GM12878 (cell line): ENCODE measurements around the gene EPM2AIP1. TPM values are rescaled to one million over a fixed set of nuclear protein-coding genes. Genes with fewer than 3 reads are reported as not detected.
A peak's percentile ranks its signal among the peaks of the same experiment; 100 is the strongest.

Experiments
- ATAC-seq: fragments of 200-7000 bp; cut with Tn5 transposase; 3 replicates; pipeline ENCODE4 v1.9.1; 2020; ENCODE audit warnings: mild to moderate bottlenecking, moderate library complexity
- BruUV-seq: library from RNA; stranded (reverse); fragments of 400-500 nt; replicated peaks from 2 replicates; lab custom pipeline; 2021; lab: Mats Ljungman, UMichigan
- CTCF ChIA-PET: fragments of 300-600 bp; sonication (Branson Sonifier 250); formaldehyde crosslinking; extraction: SDS; loops from one replicate; lab custom pipeline; 2021; ENCODE audit warnings: inconsistent platforms; lab: Yijun Ruan, JAX
- POLR2A ChIA-PET: fragments of 350-600 bp; formaldehyde crosslinking; extraction: SDS; loops from one replicate; lab custom pipeline; 2021; ENCODE audit warnings: inconsistent platforms; lab: Charles Lee
- RAD21 ChIA-PET: fragments of 300-600 bp; sonication (Branson Sonifier 250); formaldehyde crosslinking; loops from one replicate; lab custom pipeline; 2023; ENCODE audit warnings: antibody characterized with exemption; ENCODE audit not compliant: unreplicated experiment; lab: Charles Lee
- SMC1A ChIA-PET: fragments of 300-600 bp; sonication (Branson Sonifier 250); formaldehyde crosslinking; loops from one replicate; lab custom pipeline; 2023; ENCODE audit not compliant: unreplicated experiment, uncharacterized antibody; lab: Charles Lee
- DNase-seq: peaks from one replicate; pipeline ENCODE4 v3.0.0-alpha.2; 2011; ENCODE audit warnings: low read depth, low spot score
- FAIRE-seq: peaks from 3 replicates; lab custom pipeline; 2011; peaks lifted over from hg19 to GRCh38; lab: Jason Lieb, UNC
- H2AFZ ChIP-seq: 2 replicates; pipeline ENCODE4 v1.6.0; 2011; ENCODE audit warnings: low read depth, low read length, control low read depth; ENCODE audit not compliant: control insufficient read depth
- H3K27ac ChIP-seq: 2 replicates; pipeline ENCODE4 v1.5.1; 2011; ENCODE audit warnings: control low read depth; ENCODE audit not compliant: control insufficient read depth, insufficient read depth
- H3K27me3 ChIP-seq, 2 experiments: replicated peaks in 1 of 2; 2 replicates each; pipeline versions ENCODE4 v1.6.0 to v1.6.1; 2011; ENCODE audit warnings: low read length in 1 of 2; ENCODE audit not compliant: control insufficient read depth in 2 of 2, insufficient read depth in 2 of 2
- H3K36me3 ChIP-seq, 2 experiments: 2 replicates each; pipeline ENCODE4 v1.5.1; 2011; ENCODE audit warnings: low read length in 1 of 2; ENCODE audit not compliant: control insufficient read depth in 2 of 2, insufficient read depth in 2 of 2
- H3K4me1 ChIP-seq: 2 replicates; pipeline ENCODE4 v1.6.1; 2011; ENCODE audit warnings: mild to moderate bottlenecking, low read length, moderate library complexity, mixed read lengths; ENCODE audit not compliant: control insufficient read depth, insufficient read depth
- H3K4me2 ChIP-seq: 2 replicates; pipeline ENCODE4 v1.6.0; 2011; ENCODE audit warnings: control low read depth; ENCODE audit not compliant: control insufficient read depth, insufficient read depth
- H3K4me3 ChIP-seq: fragments of 200-600 bp; sonication (generic); 2 replicates; pipeline ENCODE4 v1.5.1; 2016
- H3K79me2 ChIP-seq: 2 replicates; pipeline ENCODE4 v1.6.0; 2011; ENCODE audit warnings: low read length; ENCODE audit not compliant: control insufficient read depth, insufficient read depth
- H3K9ac ChIP-seq: 2 replicates; pipeline ENCODE4 v1.8.0; 2011; ENCODE audit warnings: low read length, control low read depth, mixed read lengths; ENCODE audit not compliant: control insufficient read depth, insufficient read depth
- H3K9me3 ChIP-seq: replicated peaks from 3 replicates; pipeline ENCODE4 v1.5.1; 2011; ENCODE audit warnings: mild to moderate bottlenecking, low read length; ENCODE audit not compliant: control insufficient read depth, insufficient read depth
- H4K20me1 ChIP-seq: 2 replicates; pipeline ENCODE4 v1.6.0; 2011; ENCODE audit not compliant: control insufficient read depth, insufficient read depth
- CBFB ChIP-seq: IDR thresholded peaks from 2 replicates; pipeline ENCODE4 v1.6.1; 2016; ENCODE audit warnings: antibody characterized with exemption, low read depth
- CREB1 ChIP-seq: IDR thresholded peaks from 2 replicates; pipeline ENCODE4 v1.6.1; 2012; ENCODE audit warnings: low read depth, mild to moderate bottlenecking, inconsistent platforms
- MYB ChIP-seq: fragments of 150-350 bp; IDR thresholded peaks from 2 replicates; pipeline ENCODE4 v1.6.1; 2014; ENCODE audit warnings: mild to moderate bottlenecking, low read depth, low read length, borderline replicate concordance
- RELB ChIP-seq: fragments of 450-650 bp; IDR thresholded peaks from 2 replicates; pipeline ENCODE4 v1.6.1; 2017; ENCODE audit warnings: low read depth, mild to moderate bottlenecking, moderate library complexity
- SRF ChIP-seq, 2 experiments: IDR thresholded peaks; 2 replicates each; pipeline ENCODE4 v1.6.1; 2011; ENCODE audit warnings: low read depth in 2 of 2, low read length in 2 of 2, mild to moderate bottlenecking in 1 of 2, moderate library complexity in 1 of 2
- STAT3 ChIP-seq: IDR thresholded peaks from 2 replicates; pipeline ENCODE4 v1.6.1; 2011; ENCODE audit warnings: low read depth, low read length, improper control_type of control experiment
- ZNF24 ChIP-seq: fragments of 450-650 bp; IDR thresholded peaks from 2 replicates; pipeline ENCODE4 v1.6.1; 2017; ENCODE audit warnings: antibody characterized with exemption, mild to moderate bottlenecking
- WGBS: methylation state at CpG from one replicate; pipeline ENCODE4 v1.1.6; 2016; ENCODE audit warnings: low lambda C conversion rate; ENCODE audit not compliant: insufficient replicate concordance, insufficient coverage; ENCODE audit errors: missing lambda C conversion rate; 5-methylcytosine and 5-hydroxymethylcytosine counted together
- in situ Hi-C: fragments of 300-500 bp; cut with MboI; formaldehyde crosslinking; loops from 9 replicates; pipeline ENCODE4 v1.14.3; 2018; ENCODE audit warnings: mixed read lengths
- intact Hi-C: fragments of 100-400 bp; cut with micrococcal nuclease; formaldehyde crosslinking; loops from one replicate; pipeline ENCODE4 v1.14.2; 2022; ENCODE audit not compliant: unreplicated experiment
- polyA plus RNA-seq, 11 experiments: library from polyadenylated mRNA; depleted of rRNA in 4 of 11; unstranded in 6 of 11; stranded (reverse) in 5 of 11; fragments of >200 nt; fragmentation: Nextera tagmentation in 4 of 11; fragmentation: Illumina TruSeq in 1 of 11; extraction: Ambion mirVana in 4 of 11; extraction: Trizol in 1 of 11; gene quantifications; 1 replicate in 1 of 11; 2 replicates in 10 of 11; pipeline versions ENCODE4 v1.2.1 to v1.2.3, GENCODE V29; 2011 to 2016; ENCODE audit warnings: inconsistent platforms in 2 of 11, missing spikeins in 2 of 11, low read depth in 1 of 11
- total RNA-seq, 4 experiments: library from RNA; depleted of rRNA in 3 of 4; stranded (reverse); fragments of >200 nt in 3 of 4; fragmentation: Illumina TruSeq in 1 of 4; extraction: Trizol in 1 of 4; gene quantifications; 2 replicates each; pipeline versions ENCODE4 v1.2.1 to v1.2.3, GENCODE V29; 2013 to 2021
- TF ChIP-seq, protein P1 (sequence below): IDR thresholded peaks from 2 replicates; pipeline ENCODE4 v1.6.1; 2012; ENCODE audit warnings: low read depth, low read length, improper control_type of control experiment
- TF ChIP-seq, protein P2 (sequence below): fragments of 450-650 bp; IDR thresholded peaks from 2 replicates; pipeline ENCODE4 v1.6.1; 2017; ENCODE audit warnings: borderline replicate concordance
- TF ChIP-seq, protein P3 (sequence below): IDR thresholded peaks from 2 replicates; pipeline ENCODE4 v1.6.1; 2012; ENCODE audit warnings: improper control_type of control experiment, low read depth, low read length; ENCODE audit not compliant: insufficient replicate concordance
- TF ChIP-seq, protein P4 (sequence below): fragments of 450-650 bp; IDR thresholded peaks from 2 replicates; pipeline ENCODE4 v1.6.1; 2018; ENCODE audit warnings: borderline replicate concordance, mild to moderate bottlenecking; ENCODE audit not compliant: partially characterized antibody

Gene EPM2AIP1
- total and polyA plus RNA-seq, 10 of the 15 experiments (the other 5 are each of a cell fraction or from before 2014, with no cell fraction given) = 5.5 to 31.9 (median 21.8) TPM

- ChIA-PET RAD21 (interaction anchor here (1.0 to 3.2 kb wide), 4 partner anchors 21 to 99 kb away, joined by 3 to 16 read pairs (median 6); no protein-coding TSS in a partner anchor), POLR2A (interaction anchor here (1.0 to 2.5 kb wide), 5 partner anchors 17 to 1174 kb away, joined by 4 to 8 read pairs (median 4); partner anchors contain the start of gene OXSR1), SMC1A (interaction anchor here (1.0 to 7.5 kb wide), 5 partner anchors 18 to 172 kb away, joined by 3 to 46 read pairs (median 4); no protein-coding TSS in a partner anchor), CTCF (interaction anchor here (0.6 to 5.2 kb wide), 8 partner anchors 11 to 260 kb away, joined by 3 to 39 read pairs (median 3); no protein-coding TSS in a partner anchor)
- FAIRE-seq = no peak
- H3K4me3 ChIP-seq = peak overlapping the region; percentile 89
- no peak for DNase-seq
- peak overlapping the region; percentile 95 for H3K9ac ChIP-seq
- H2AFZ ChIP-seq = no peak overlapping the region
- H3K4me2 ChIP-seq = peak overlapping the region; percentile 60
- no peaks in the 10 kb centered on the region for H3K27me3 ChIP-seq
- in situ Hi-C loops (no loop called here), intact Hi-C loops (loop anchor here (5.0 kb wide), 1 partner anchor 99 kb away; no protein-coding TSS in a partner anchor)
- peak overlapping the region; percentile 92 for H3K27ac ChIP-seq
- ATAC-seq = peak; percentile 2; the same call in 2 of the 3 replicates
- 0% methylated on average over 3 of the region's 3 CpGs for WGBS
- no TSS peak for BruUV-seq
- H3K79me2 ChIP-seq = peaks cover 78% of the 10 kb centered on the region
- peaks cover 0 to 10% of the 10 kb centered on the region in 2 experiments; a peak in 1 of 4 replicates for H3K36me3 ChIP-seq
- H4K20me1 ChIP-seq = no peaks in the 10 kb centered on the region
- no peaks in the 10 kb centered on the region for H3K9me3 ChIP-seq
- no peaks in the 10 kb centered on the region for H3K4me1 ChIP-seq
- TF ChIP-seq, protein P1, sequence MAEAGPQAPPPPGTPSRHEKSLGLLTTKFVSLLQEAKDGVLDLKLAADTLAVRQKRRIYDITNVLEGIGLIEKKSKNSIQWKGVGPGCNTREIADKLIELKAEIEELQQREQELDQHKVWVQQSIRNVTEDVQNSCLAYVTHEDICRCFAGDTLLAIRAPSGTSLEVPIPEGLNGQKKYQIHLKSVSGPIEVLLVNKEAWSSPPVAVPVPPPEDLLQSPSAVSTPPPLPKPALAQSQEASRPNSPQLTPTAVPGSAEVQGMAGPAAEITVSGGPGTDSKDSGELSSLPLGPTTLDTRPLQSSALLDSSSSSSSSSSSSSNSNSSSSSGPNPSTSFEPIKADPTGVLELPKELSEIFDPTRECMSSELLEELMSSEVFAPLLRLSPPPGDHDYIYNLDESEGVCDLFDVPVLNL = no peak
- TF ChIP-seq, protein P2, sequence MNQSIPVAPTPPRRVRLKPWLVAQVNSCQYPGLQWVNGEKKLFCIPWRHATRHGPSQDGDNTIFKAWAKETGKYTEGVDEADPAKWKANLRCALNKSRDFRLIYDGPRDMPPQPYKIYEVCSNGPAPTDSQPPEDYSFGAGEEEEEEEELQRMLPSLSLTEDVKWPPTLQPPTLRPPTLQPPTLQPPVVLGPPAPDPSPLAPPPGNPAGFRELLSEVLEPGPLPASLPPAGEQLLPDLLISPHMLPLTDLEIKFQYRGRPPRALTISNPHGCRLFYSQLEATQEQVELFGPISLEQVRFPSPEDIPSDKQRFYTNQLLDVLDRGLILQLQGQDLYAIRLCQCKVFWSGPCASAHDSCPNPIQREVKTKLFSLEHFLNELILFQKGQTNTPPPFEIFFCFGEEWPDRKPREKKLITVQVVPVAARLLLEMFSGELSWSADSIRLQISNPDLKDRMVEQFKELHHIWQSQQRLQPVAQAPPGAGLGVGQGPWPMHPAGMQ = no peak
- 0 out of 2 replicates have a peak, but pooled peaks have one; percentile 18 for TF ChIP-seq RELB
- TF ChIP-seq CBFB = no peak
- TF ChIP-seq, protein P3, sequence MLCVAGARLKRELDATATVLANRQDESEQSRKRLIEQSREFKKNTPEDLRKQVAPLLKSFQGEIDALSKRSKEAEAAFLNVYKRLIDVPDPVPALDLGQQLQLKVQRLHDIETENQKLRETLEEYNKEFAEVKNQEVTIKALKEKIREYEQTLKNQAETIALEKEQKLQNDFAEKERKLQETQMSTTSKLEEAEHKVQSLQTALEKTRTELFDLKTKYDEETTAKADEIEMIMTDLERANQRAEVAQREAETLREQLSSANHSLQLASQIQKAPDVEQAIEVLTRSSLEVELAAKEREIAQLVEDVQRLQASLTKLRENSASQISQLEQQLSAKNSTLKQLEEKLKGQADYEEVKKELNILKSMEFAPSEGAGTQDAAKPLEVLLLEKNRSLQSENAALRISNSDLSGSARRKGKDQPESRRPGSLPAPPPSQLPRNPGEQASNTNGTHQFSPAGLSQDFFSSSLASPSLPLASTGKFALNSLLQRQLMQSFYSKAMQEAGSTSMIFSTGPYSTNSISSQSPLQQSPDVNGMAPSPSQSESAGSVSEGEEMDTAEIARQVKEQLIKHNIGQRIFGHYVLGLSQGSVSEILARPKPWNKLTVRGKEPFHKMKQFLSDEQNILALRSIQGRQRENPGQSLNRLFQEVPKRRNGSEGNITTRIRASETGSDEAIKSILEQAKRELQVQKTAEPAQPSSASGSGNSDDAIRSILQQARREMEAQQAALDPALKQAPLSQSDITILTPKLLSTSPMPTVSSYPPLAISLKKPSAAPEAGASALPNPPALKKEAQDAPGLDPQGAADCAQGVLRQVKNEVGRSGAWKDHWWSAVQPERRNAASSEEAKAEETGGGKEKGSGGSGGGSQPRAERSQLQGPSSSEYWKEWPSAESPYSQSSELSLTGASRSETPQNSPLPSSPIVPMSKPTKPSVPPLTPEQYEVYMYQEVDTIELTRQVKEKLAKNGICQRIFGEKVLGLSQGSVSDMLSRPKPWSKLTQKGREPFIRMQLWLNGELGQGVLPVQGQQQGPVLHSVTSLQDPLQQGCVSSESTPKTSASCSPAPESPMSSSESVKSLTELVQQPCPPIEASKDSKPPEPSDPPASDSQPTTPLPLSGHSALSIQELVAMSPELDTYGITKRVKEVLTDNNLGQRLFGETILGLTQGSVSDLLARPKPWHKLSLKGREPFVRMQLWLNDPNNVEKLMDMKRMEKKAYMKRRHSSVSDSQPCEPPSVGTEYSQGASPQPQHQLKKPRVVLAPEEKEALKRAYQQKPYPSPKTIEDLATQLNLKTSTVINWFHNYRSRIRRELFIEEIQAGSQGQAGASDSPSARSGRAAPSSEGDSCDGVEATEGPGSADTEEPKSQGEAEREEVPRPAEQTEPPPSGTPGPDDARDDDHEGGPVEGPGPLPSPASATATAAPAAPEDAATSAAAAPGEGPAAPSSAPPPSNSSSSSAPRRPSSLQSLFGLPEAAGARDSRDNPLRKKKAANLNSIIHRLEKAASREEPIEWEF = no peak
- TF ChIP-seq STAT3 = no peak
- TF ChIP-seq, protein P4, sequence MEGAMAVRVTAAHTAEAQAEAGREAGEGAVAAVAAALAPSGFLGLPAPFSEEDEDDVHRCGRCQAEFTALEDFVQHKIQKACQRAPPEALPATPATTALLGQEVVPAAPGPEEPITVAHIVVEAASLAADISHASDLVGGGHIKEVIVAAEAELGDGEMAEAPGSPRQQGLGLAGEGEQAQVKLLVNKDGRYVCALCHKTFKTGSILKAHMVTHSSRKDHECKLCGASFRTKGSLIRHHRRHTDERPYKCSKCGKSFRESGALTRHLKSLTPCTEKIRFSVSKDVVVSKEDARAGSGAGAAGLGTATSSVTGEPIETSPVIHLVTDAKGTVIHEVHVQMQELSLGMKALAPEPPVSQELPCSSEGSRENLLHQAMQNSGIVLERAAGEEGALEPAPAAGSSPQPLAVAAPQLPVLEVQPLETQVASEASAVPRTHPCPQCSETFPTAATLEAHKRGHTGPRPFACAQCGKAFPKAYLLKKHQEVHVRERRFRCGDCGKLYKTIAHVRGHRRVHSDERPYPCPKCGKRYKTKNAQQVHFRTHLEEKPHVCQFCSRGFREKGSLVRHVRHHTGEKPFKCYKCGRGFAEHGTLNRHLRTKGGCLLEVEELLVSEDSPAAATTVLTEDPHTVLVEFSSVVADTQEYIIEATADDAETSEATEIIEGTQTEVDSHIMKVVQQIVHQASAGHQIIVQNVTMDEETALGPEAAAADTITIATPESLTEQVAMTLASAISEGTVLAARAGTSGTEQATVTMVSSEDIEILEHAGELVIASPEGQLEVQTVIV = no peak
- TF ChIP-seq MYB = no peak
- no peak for TF ChIP-seq ZNF24
- TF ChIP-seq CREB1 = no peak
- TF ChIP-seq SRF (IDR thresholded peaks at IDR 0.05; ENCODE audit: low read depth in 2 of 2, low read length in 2 of 2) = no peak
Observed at GRCh38 chr3:36991147-36991546, 1.8 kb downstream of the EPM2AIP1 start.
